IMR-90 (cell line): Measurements from ENCODE around the gene TWIST2. TPM values are rescaled to one million over a fixed set of nuclear protein-coding genes. Genes with fewer than 3 reads are reported as not detected.

ENCODE experiments used
- ATAC-seq: fragments of 200-7000 bp; cut with Tn5 transposase; 2 replicates; pipeline ENCODE4 v1.9.1; 2020; ENCODE audit warnings: low read depth, mild to moderate bottlenecking, moderate library complexity
- BruUV-seq: library from RNA; stranded (reverse); fragments of 400-500 nt; replicated peaks from 2 replicates; lab custom pipeline; 2021; lab: Mats Ljungman, UMichigan
- CTCF ChIA-PET: fragments of 300-600 bp; formaldehyde crosslinking; extraction: SDS; loops from one replicate; lab custom pipeline; 2021; ENCODE audit warnings: antibody characterized with exemption; lab: Yijun Ruan, JAX
- POLR2A ChIA-PET: fragments of 300-600 bp; sonication (Branson Sonifier 250); formaldehyde crosslinking; loops from one replicate; lab custom pipeline; 2022; ENCODE audit warnings: antibody characterized with exemption; ENCODE audit not compliant: unreplicated experiment; lab: Charles Lee
- DNase-seq: peaks from one replicate; pipeline ENCODE4 v3.0.0; 2013
- H2AFZ ChIP-seq: replicated peaks from 2 replicates; pipeline ENCODE3; 2013; ENCODE audit warnings: low read length, mild to moderate bottlenecking; ENCODE audit not compliant: poor library complexity
- H2AK5ac ChIP-seq: 2 replicates; pipeline ENCODE4 v1.6.1; 2013; ENCODE audit warnings: low read depth, low read length, inconsistent platforms
- H2AK9ac ChIP-seq: replicated peaks from 2 replicates; pipeline ENCODE3; 2013; ENCODE audit warnings: mild to moderate bottlenecking, low read depth, low read length, moderate library complexity; ENCODE audit not compliant: poor library complexity
- H2BK120ac ChIP-seq: 2 replicates; pipeline ENCODE4 v1.6.1; 2013; ENCODE audit warnings: low read depth, low read length, inconsistent platforms
- H2BK15ac ChIP-seq: 3 replicates; pipeline ENCODE4 v1.6.1; 2013; ENCODE audit warnings: low read depth, low read length, inconsistent platforms
- H2BK20ac ChIP-seq: 2 replicates; pipeline ENCODE4 v1.6.1; 2013; ENCODE audit warnings: low read depth, mild to moderate bottlenecking, inconsistent platforms, low read length, moderate library complexity
- H2BK5ac ChIP-seq: 2 replicates; pipeline ENCODE4 v1.6.1; 2013; ENCODE audit warnings: mild to moderate bottlenecking, low read depth, low read length, inconsistent platforms; ENCODE audit not compliant: poor library complexity, severe bottlenecking
- H3K14ac ChIP-seq: replicated peaks from 2 replicates; pipeline ENCODE4 v1.6.1; 2013; ENCODE audit warnings: low read depth, low read length, inconsistent platforms
- H3K18ac ChIP-seq: 2 replicates; pipeline ENCODE4 v1.6.1; 2013; ENCODE audit warnings: low read depth, low read length, control low read depth
- H3K23ac ChIP-seq: 2 replicates; pipeline ENCODE4 v1.6.1; 2013; ENCODE audit warnings: low read depth, low read length, inconsistent platforms
- H3K27ac ChIP-seq: 2 replicates; pipeline ENCODE4 v1.5.1; 2013; ENCODE audit warnings: mild to moderate bottlenecking, control low read depth, low read length; ENCODE audit not compliant: insufficient read depth
- H3K27me3 ChIP-seq: 2 replicates; pipeline ENCODE4 v1.6.1; 2013; ENCODE audit warnings: low read length; ENCODE audit not compliant: control insufficient read depth, insufficient read depth
- H3K36me3 ChIP-seq: 2 replicates; pipeline ENCODE4 v1.6.1; 2013; ENCODE audit warnings: low read length, mixed read lengths; ENCODE audit not compliant: control insufficient read depth, insufficient read depth
- H3K4ac ChIP-seq: 2 replicates; pipeline ENCODE4 v1.6.1; 2013; ENCODE audit warnings: low read depth, low read length, inconsistent platforms
- H3K4me1 ChIP-seq: 2 replicates; pipeline ENCODE4 v1.6.1; 2013; ENCODE audit warnings: low read length, mixed read lengths; ENCODE audit not compliant: control insufficient read depth, insufficient read depth
- H3K4me2 ChIP-seq: 2 replicates; pipeline ENCODE4 v1.6.1; 2013; ENCODE audit warnings: low read depth, mild to moderate bottlenecking, control low read depth, low read length, moderate library complexity
- H3K4me3 ChIP-seq: 2 replicates; pipeline ENCODE4 v1.5.1; 2013; ENCODE audit warnings: low read depth, mild to moderate bottlenecking, control low read depth, low read length, moderate library complexity; ENCODE audit not compliant: insufficient read depth
- H3K56ac ChIP-seq: 2 replicates; pipeline ENCODE4 v1.6.1; 2013; ENCODE audit warnings: low read length, inconsistent platforms; ENCODE audit not compliant: insufficient read depth; ENCODE audit errors: extremely low read depth
- H3K79me1 ChIP-seq, 2 experiments: 2 replicates each; pipeline ENCODE4 v1.6.1; 2013; ENCODE audit warnings: low read length in 2 of 2, inconsistent platforms in 1 of 2, low read depth in 1 of 2
- H3K9ac ChIP-seq: 2 replicates; pipeline ENCODE4 v1.6.1; 2013; ENCODE audit warnings: low read depth, low read length, control low read depth
- H3K9me1 ChIP-seq: 2 replicates; pipeline ENCODE4 v1.6.1; 2013; ENCODE audit warnings: low read length, inconsistent platforms; ENCODE audit not compliant: insufficient read depth
- H3K9me3 ChIP-seq: 2 replicates; pipeline ENCODE4 v1.6.1; 2013; ENCODE audit warnings: low read length; ENCODE audit not compliant: control insufficient read depth, insufficient read depth
- H4K20me1 ChIP-seq: 2 replicates; pipeline ENCODE4 v1.6.1; 2013; ENCODE audit warnings: low read length, inconsistent platforms; ENCODE audit not compliant: insufficient read depth
- H4K5ac ChIP-seq: 2 replicates; pipeline ENCODE4 v1.6.1; 2013; ENCODE audit warnings: mild to moderate bottlenecking, low read depth, low read length, control low read depth
- H4K8ac ChIP-seq, 2 experiments: 2 replicates each; pipeline ENCODE4 v1.6.1; 2013; ENCODE audit warnings: low read depth in 2 of 2, low read length in 2 of 2, control low read depth in 1 of 2, inconsistent platforms in 1 of 2
- H4K91ac ChIP-seq: 2 replicates; pipeline ENCODE4 v1.6.1; 2013; ENCODE audit warnings: low read depth, low read length, inconsistent platforms; ENCODE audit not compliant: insufficient read depth
- CHD1 ChIP-seq: IDR thresholded peaks from 2 replicates; pipeline ENCODE4 v1.6.1; 2012; ENCODE audit warnings: low read depth, low read length, improper control_type of control experiment
- ELK1 ChIP-seq: fragments of 150-350 bp; IDR thresholded peaks from 2 replicates; pipeline ENCODE4 v1.6.1; 2016; ENCODE audit warnings: low read depth, mild to moderate bottlenecking, low read length, moderate library complexity, borderline replicate concordance
- NFE2L2 ChIP-seq: fragments of 150-350 bp; IDR thresholded peaks from 2 replicates; pipeline ENCODE4 v1.6.1; 2016; ENCODE audit warnings: low read depth, mild to moderate bottlenecking, low read length
- RAD21 ChIP-seq: IDR thresholded peaks from 2 replicates; pipeline ENCODE4 v1.6.1; 2012; ENCODE audit warnings: low read length, improper control_type of control experiment
- SMC3 ChIP-seq: fragments of 150-350 bp; IDR thresholded peaks from 2 replicates; pipeline ENCODE4 v1.6.1; 2016; ENCODE audit warnings: low read depth, mild to moderate bottlenecking, antibody characterized with exemption, low read length, moderate library complexity
- WGBS, 2 experiments: methylation state at CpG; one replicate each; pipeline versions ENCODE4 v1.1.5 to v1.1.7; 2013; ENCODE audit warnings: missing lambda C conversion rate in 2 of 2; ENCODE audit not compliant: insufficient read length in 1 of 2; ENCODE audit errors: extremely low coverage in 2 of 2; 5-methylcytosine and 5-hydroxymethylcytosine counted together
- dilution Hi-C: fragments of 300-500 bp; cut with HindIII; formaldehyde crosslinking; loops from one replicate; pipeline ENCODE4 v1.14.3; 2018; ENCODE audit warnings: low sequenced_read_pairs; ENCODE audit not compliant: unreplicated experiment
- in situ Hi-C: fragments of 300-500 bp; cut with MboI; formaldehyde crosslinking; loops from 3 replicates; pipeline ENCODE4 v1.14.3; 2019; ENCODE audit warnings: low sequenced_read_pairs, inconsistent platforms, mixed read lengths
- intact Hi-C: fragments of 100-400 bp; cut with micrococcal nuclease; formaldehyde crosslinking; loops from 2 replicates; pipeline ENCODE4 v1.10.0; 2022
- polyA plus RNA-seq, 3 experiments: library from polyadenylated mRNA; depleted of rRNA; stranded (reverse); fragments of >200 nt; gene quantifications; 2 replicates each; pipeline ENCODE4 v1.2.3, GENCODE V29; 2012; ENCODE audit warnings: low replicate concordance in 1 of 3
- total RNA-seq: library from RNA; depleted of rRNA; stranded (reverse); fragments of >200 nt; gene quantifications from 2 replicates; pipeline ENCODE4 v1.2.3, GENCODE V29; 2012
- TF ChIP-seq, protein P1 (sequence below): fragments of 150-350 bp; IDR thresholded peaks from 2 replicates; pipeline ENCODE4 v1.6.1; 2017; ENCODE audit warnings: mild to moderate bottlenecking, antibody characterized with exemption, low read length, low read depth
- TF ChIP-seq, protein P2 (sequence below): conservative IDR thresholded peaks from 2 replicates; pipeline ENCODE4 v1.5.1; 2012; ENCODE audit warnings: mild to moderate bottlenecking, low read depth, low read length, improper control_type of control experiment

The TWIST2 gene
- total and polyA plus RNA-seq, 2 of the 4 experiments (the other 2 are of a cell fraction) = 9.3 to 33.6 TPM

DNA sequence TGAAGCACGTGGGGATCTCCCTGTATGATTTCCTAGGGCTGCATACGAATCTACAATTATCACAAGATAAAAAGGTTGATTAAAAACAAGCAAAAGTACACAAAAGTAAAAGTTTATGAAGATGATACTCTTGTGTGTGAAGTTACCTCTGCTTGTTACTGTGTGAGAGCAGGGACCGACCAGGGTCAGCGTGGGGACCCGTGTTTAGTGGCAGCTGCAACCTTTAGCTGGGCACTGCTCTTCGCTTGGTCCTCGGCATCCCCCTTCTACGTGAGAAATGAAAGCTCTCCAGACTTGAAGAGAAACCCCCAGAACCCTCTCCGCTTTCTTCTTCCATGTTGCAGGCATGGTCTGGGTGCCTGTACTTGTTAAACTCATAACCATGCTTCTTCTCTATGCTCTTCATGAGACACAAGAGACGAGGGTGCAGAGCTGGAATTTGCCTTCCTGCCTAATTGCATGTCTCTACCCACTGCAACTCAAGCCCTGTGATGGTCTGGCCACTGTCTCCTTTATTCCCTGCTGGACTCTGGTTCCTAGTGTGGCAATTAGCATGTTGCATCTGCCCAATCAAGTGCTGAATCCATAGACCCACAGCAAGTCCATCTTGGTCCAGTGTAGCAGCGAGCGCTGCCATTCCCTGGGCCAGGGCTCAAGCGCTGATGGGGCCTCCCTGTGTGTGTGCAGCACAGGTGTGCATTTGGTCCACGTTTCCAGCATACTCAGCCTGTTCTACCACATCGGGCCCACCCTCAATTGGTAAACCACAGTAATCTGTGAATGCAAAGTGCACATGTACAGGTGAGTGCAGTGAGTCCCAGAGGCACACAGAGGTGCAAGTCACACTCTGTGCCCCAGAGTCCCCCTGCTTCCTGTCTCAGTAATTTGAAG lies 88.5 kb downstream of the TWIST2 start:
- Histone ChIP-seq H2AK5ac (no peak overlapping the region), H3K9me3 (peaks cover 4% of the 10 kb centered on the region; the same call in 1 of the 2 replicates), H3K14ac (no peak overlapping the region), H3K4me1 (peaks cover 8% of the 10 kb centered on the region; the same call in 1 of the 2 replicates), H3K27me3 (no peaks in the 10 kb centered on the region; the same call in 1 of the 2 replicates), H3K4me2 (no peak overlapping the region), H4K8ac (no peak overlapping the region), H2AFZ (no peak overlapping the region), H3K56ac (no peak overlapping the region), H3K18ac (no peak overlapping the region), H3K4ac (no peak overlapping the region), H4K5ac (no peak overlapping the region), H3K36me3 (no peaks in the 10 kb centered on the region), H3K23ac (no peak overlapping the region), H3K4me3 (no peak overlapping the region), H3K9me1 (peaks cover 7% of the 10 kb centered on the region; the same call in 1 of the 2 replicates), H3K79me1 (no peaks in the 10 kb centered on the region), H2BK120ac (no peak overlapping the region), H3K9ac (no peak overlapping the region), H4K91ac (no peak overlapping the region), H3K27ac (no peak overlapping the region), H2BK20ac (no peak overlapping the region), H2AK9ac (no peak overlapping the region), H2BK15ac (no peak overlapping the region), H4K20me1 (no peaks in the 10 kb centered on the region), H2BK5ac (no peak overlapping the region)
- CTCF ChIA-PET = no interaction called here
- in situ Hi-C loops (no loop called here), dilution Hi-C loops (no loop called here), intact Hi-C loops (no loop called here)
- ATAC-seq (no peak), DNase-seq (no peak)
- POLR2A ChIA-PET = interaction anchor here (0.6 kb wide), 1 partner anchor 419 kb away, joined by 3 read pairs; no protein-coding TSS in a partner anchor
- 100% methylated on average over 6 of the region's 15 CpGs; no CpG with 5 or more reads in 1 of the 2 experiments for WGBS, 2 experiments
- TF ChIP-seq, protein P1, sequence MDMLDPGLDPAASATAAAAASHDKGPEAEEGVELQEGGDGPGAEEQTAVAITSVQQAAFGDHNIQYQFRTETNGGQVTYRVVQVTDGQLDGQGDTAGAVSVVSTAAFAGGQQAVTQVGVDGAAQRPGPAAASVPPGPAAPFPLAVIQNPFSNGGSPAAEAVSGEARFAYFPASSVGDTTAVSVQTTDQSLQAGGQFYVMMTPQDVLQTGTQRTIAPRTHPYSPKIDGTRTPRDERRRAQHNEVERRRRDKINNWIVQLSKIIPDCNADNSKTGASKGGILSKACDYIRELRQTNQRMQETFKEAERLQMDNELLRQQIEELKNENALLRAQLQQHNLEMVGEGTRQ = no peak
- TF ChIP-seq RAD21 (no peak), NFE2L2 (no peak), SMC3 (no peak), CHD1 (no peak), ELK1 (no peak)
- TF ChIP-seq, protein P2, sequence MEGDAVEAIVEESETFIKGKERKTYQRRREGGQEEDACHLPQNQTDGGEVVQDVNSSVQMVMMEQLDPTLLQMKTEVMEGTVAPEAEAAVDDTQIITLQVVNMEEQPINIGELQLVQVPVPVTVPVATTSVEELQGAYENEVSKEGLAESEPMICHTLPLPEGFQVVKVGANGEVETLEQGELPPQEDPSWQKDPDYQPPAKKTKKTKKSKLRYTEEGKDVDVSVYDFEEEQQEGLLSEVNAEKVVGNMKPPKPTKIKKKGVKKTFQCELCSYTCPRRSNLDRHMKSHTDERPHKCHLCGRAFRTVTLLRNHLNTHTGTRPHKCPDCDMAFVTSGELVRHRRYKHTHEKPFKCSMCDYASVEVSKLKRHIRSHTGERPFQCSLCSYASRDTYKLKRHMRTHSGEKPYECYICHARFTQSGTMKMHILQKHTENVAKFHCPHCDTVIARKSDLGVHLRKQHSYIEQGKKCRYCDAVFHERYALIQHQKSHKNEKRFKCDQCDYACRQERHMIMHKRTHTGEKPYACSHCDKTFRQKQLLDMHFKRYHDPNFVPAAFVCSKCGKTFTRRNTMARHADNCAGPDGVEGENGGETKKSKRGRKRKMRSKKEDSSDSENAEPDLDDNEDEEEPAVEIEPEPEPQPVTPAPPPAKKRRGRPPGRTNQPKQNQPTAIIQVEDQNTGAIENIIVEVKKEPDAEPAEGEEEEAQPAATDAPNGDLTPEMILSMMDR = no peak
- BruUV-seq = no TSS peak
